HEK293 (cell line): Measurements from ENCODE around the gene UFSP1.
A peak's percentile ranks its signal among the peaks of the same experiment; 100 is the strongest.

Source experiments
- CTCF ChIA-PET: fragments of 350-600 bp; formaldehyde crosslinking; extraction: SDS; loops from one replicate; lab custom pipeline; 2021; ENCODE audit warnings: antibody characterized with exemption; lab: Yijun Ruan, JAX
- POLR2A ChIA-PET: fragments of 300-600 bp; formaldehyde crosslinking; extraction: SDS; loops from one replicate; lab custom pipeline; 2020; ENCODE audit warnings: antibody characterized with exemption, inconsistent platforms; lab: Yijun Ruan, JAX
- H3K27ac ChIP-seq: fragments of 200-500 bp; sonication (Bioruptor generic); 2 replicates; pipeline ENCODE4 v1.5.1; 2014; ENCODE audit warnings: low read depth, low read length, control low read depth, inconsistent platforms; ENCODE audit errors: extremely low read depth
- H3K36me3 ChIP-seq, 2 experiments: fragments of 200-500 bp in 1 of 2; sonication (Bioruptor generic) in 1 of 2; 1 replicate in 1 of 2; 2 replicates in 1 of 2; pipeline ENCODE4 v1.5.1; 2014 to 2017; ENCODE audit warnings: inconsistent platforms in 2 of 2, low read length in 2 of 2; ENCODE audit not compliant: control insufficient read depth in 2 of 2, insufficient read depth in 1 of 2
- H3K4me1 ChIP-seq: fragments of 200-500 bp; sonication (Bioruptor generic); 2 replicates; pipeline ENCODE4 v1.5.1; 2014; ENCODE audit warnings: mild to moderate bottlenecking, low read length, inconsistent platforms; ENCODE audit not compliant: control insufficient read depth, insufficient read depth
- H3K4me3 ChIP-seq: 2 replicates; pipeline ENCODE4 v1.5.1; 2011; ENCODE audit warnings: low read depth, mild to moderate bottlenecking, control low read depth, low read length, moderate library complexity
- H3K9me3 ChIP-seq: fragments of 200-500 bp; sonication (Bioruptor generic); 2 replicates; pipeline ENCODE4 v1.5.1; 2014; ENCODE audit warnings: low read depth, low read length, inconsistent platforms; ENCODE audit not compliant: control insufficient read depth, insufficient read depth
- MEIS1 ChIP-seq: sonication (generic); formaldehyde crosslinking; IDR thresholded peaks from 2 replicates; pipeline ENCODE4 v1.8.1; 2022; ENCODE audit warnings: missing genetic modification reagents, mild to moderate bottlenecking, borderline replicate concordance
- PRDM1 ChIP-seq: fragments of 450-650 bp; formaldehyde crosslinking; IDR thresholded peaks from 2 replicates; pipeline ENCODE4; 2016; ENCODE audit warnings: missing biosample characterization, missing genetic modification characterization
- TRIM28 ChIP-seq: IDR thresholded peaks from 2 replicates; pipeline ENCODE4 v1.6.1; 2011; ENCODE audit warnings: low read length, control low read depth, borderline replicate concordance
- ZIC2 ChIP-seq: fragments of 450-650 bp; formaldehyde crosslinking; IDR thresholded peaks from 2 replicates; pipeline ENCODE4 v1.5.1; 2016; ENCODE audit warnings: missing biosample characterization, missing genetic modification characterization
- ZNF366 ChIP-seq: fragments of 450-650 bp; formaldehyde crosslinking; conservative IDR thresholded peaks from 2 replicates; pipeline ENCODE4 v1.5.1; 2016; ENCODE audit warnings: missing biosample characterization, missing genetic modification characterization
- ZNF423 ChIP-seq: fragments of 450-650 bp; formaldehyde crosslinking; IDR thresholded peaks from 2 replicates; pipeline ENCODE4 v1.5.1; 2016; ENCODE audit warnings: missing biosample characterization, missing genetic modification characterization
- ZNF549 ChIP-seq: fragments of 450-650 bp; IDR thresholded peaks from 2 replicates; pipeline ENCODE4 v1.5.1; 2018; ENCODE audit warnings: missing biosample characterization, missing genetic modification characterization, mild to moderate bottlenecking, inconsistent platforms, moderate library complexity
- TF ChIP-seq, protein P1 (sequence below): fragments of 450-650 bp; formaldehyde crosslinking; IDR thresholded peaks from 2 replicates; pipeline ENCODE4 v1.5.1; 2017; ENCODE audit warnings: missing biosample characterization, missing genetic modification characterization

The UFSP1 gene

DNA sequence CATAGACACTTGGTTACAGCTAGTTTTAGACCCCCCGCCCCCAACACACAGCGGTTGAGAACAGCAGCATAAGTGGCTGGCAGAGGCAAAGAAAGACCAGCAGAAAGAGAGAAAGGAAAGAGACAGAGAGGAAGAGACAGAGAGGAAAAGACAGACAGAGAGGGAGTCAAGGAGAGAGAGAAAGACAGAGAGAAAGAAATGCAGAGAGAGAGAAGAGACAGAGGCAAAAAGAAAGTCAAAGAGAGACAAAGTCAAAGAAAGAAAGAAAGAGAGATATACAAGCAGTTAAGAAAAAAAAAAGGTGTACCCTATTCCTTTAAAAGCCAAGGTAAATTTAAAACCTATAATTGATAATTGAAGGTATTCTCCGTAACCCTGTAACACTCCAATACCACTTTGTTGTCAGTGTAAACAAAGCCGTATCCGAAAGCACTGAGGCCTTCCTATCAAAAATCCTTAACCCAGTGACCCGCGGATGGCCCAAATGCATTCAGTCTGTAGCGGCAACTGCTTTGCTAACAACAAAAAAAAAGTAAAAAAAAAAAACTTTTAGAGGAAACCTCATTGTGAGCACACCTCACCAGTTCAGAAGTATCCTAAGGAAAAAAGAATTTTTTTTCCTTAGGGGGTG is 48.9 kb downstream of the UFSP1 start:
- ChIA-PET CTCF (no interaction called here), POLR2A (no interaction called here)
- peaks cover 9% of the 10 kb centered on the region for H3K4me1 ChIP-seq
- no peaks in the 10 kb centered on the region for H3K9me3 ChIP-seq
- H3K36me3 ChIP-seq = no peaks in the 10 kb centered on the region
- TF ChIP-seq ZNF549 (tag by site-specific recombination) (no peak), ZNF366 (peak; percentile 58; the same call in 1 of the 2 replicates), PRDM1 (tag by site-specific recombination) (peak; percentile 89), ZNF423 (tag by site-specific recombination) (no peak), TRIM28 (no peak), MEIS1 (CRISPR knock-in tag) (no peak)
- no peak overlapping the region for H3K27ac ChIP-seq
- no peak overlapping the region for H3K4me3 ChIP-seq

GRCh38 chr7:100839361-100839760 is 50.2 kb downstream of the UFSP1 start:
- TF ChIP-seq, protein P1, sequence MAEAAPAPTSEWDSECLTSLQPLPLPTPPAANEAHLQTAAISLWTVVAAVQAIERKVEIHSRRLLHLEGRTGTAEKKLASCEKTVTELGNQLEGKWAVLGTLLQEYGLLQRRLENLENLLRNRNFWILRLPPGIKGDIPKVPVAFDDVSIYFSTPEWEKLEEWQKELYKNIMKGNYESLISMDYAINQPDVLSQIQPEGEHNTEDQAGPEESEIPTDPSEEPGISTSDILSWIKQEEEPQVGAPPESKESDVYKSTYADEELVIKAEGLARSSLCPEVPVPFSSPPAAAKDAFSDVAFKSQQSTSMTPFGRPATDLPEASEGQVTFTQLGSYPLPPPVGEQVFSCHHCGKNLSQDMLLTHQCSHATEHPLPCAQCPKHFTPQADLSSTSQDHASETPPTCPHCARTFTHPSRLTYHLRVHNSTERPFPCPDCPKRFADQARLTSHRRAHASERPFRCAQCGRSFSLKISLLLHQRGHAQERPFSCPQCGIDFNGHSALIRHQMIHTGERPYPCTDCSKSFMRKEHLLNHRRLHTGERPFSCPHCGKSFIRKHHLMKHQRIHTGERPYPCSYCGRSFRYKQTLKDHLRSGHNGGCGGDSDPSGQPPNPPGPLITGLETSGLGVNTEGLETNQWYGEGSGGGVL (tag by site-specific recombination) = no peak
- TF ChIP-seq ZIC2 (tag by site-specific recombination) = 0 out of 2 replicates have a peak, but pooled peaks have one; percentile 23
- CTCF ChIA-PET = no interaction called here
- H3K27ac ChIP-seq = no peak overlapping the region
- H3K4me3 ChIP-seq = no peak overlapping the region
- H3K4me1 ChIP-seq = peaks cover 9% of the 10 kb centered on the region
- no peaks in the 10 kb centered on the region for H3K9me3 ChIP-seq
- POLR2A ChIA-PET = no interaction called here
- H3K36me3 ChIP-seq = no peaks in the 10 kb centered on the region
